Peyer's patch (tissue), 4 donors: Measurements from ENCODE around the gene MBD4. TPM values are rescaled to one million over a fixed set of nuclear protein-coding genes. Genes with fewer than 3 reads are reported as not detected.
"Not testable (repeated sequence)": the region's sequence is repeated elsewhere in the genome, so short reads cannot be mapped to it uniquely, and the experiment has no call there.

Experiments used
- DNase-seq, 3 donors: peaks; one replicate each; pipeline ENCODE4 v3.0.0-alpha.2; 2017 to 2019
- H3K27ac ChIP-seq, 4 donors: fragments of 200-600 bp; sonication (generic); one replicate each; pipeline ENCODE4 v1.5.1; 2016 to 2019
- H3K27me3 ChIP-seq, 2 donors: fragments of 200-600 bp; sonication (generic); one replicate each; pipeline ENCODE4 v1.5.1; 2019
- H3K36me3 ChIP-seq, 3 donors: fragments of 200-600 bp; sonication (generic); one replicate each; pipeline ENCODE4 v1.5.1; 2016 to 2019
- H3K4me1 ChIP-seq, 4 donors: fragments of 200-600 bp; sonication (generic); one replicate each; pipeline ENCODE4 v1.5.1; 2016 to 2019
- H3K4me3 ChIP-seq, 4 donors: fragments of 200-600 bp; sonication (generic); 1 replicate in 3 of 4; 2 replicates in 1 of 4; pipeline ENCODE4 v1.5.1; 2016 to 2019; ENCODE audit warnings: mild to moderate bottlenecking in 1 of 4
- H3K9me3 ChIP-seq, 4 donors: fragments of 200-600 bp; sonication (generic); one replicate each; pipeline ENCODE4 v1.5.1; 2016 to 2019; ENCODE audit warnings: mild to moderate bottlenecking in 1 of 4
- CTCF ChIP-seq, 6 experiments: fragments of 450-650 bp in 4 of 6; fragments of 200-600 bp in 2 of 6; sonication (generic) in 1 of 6; IDR thresholded peaks; one replicate each; pipeline ENCODE4 v1.5.1; 2017 to 2019; ENCODE audit warnings: antibody characterized with exemption in 6 of 6, mild to moderate bottlenecking in 3 of 6, moderate library complexity in 1 of 6
- POLR2A ChIP-seq, 2 donors: fragments of 450-650 bp; IDR thresholded peaks; one replicate each; pipeline ENCODE4 v1.5.1; 2017; ENCODE audit warnings: antibody characterized with exemption in 2 of 2, mild to moderate bottlenecking in 2 of 2, moderate library complexity in 2 of 2
- total RNA-seq, 4 donors: library from RNA; depleted of rRNA; stranded (reverse); fragments of >200 nt; gene quantifications; one replicate each; pipeline ENCODE4 v1.1.0, GENCODE V29; 2016

Gene MBD4
- total RNA-seq, 4 donors from 2014 or later = 19.8 to 106 (median 38.3) TPM

- Histone ChIP-seq H3K27ac (peak overlapping the region in 1 of 4 donors; percentile 24), H3K36me3 (no peaks in the 10 kb centered on the region), H3K4me3 (no peak overlapping the region), H3K27me3 (no peaks in the 10 kb centered on the region), H3K4me1 (peaks cover 0 to 10% (median 0%) of the 10 kb centered on the region in 4 donors), H3K9me3 (no peaks in the 10 kb centered on the region)
- DNase-seq = peak in 1 of 3 donors; percentile 42
- TF ChIP-seq POLR2A (IDR thresholded peaks at IDR 0.05) (no peak), CTCF (IDR thresholded peaks at IDR 0.05) (no peak)
Measured at GRCh38 chr3:129417326-129417725, 22.4 kb downstream of the MBD4 start.

- Histone ChIP-seq H3K4me3 (no peak overlapping the region), H3K9me3 (no peaks in the 10 kb centered on the region), H3K4me1 (peaks cover 0 to 10% (median 0%) of the 10 kb centered on the region in 4 donors), H3K27me3 (no peaks in the 10 kb centered on the region), H3K27ac (no peak overlapping the region), H3K36me3 (no peaks in the 10 kb centered on the region)
- TF ChIP-seq CTCF (IDR thresholded peaks at IDR 0.05) = no peak
- TF ChIP-seq POLR2A (IDR thresholded peaks at IDR 0.05) = no peak
- no peak for DNase-seq
Measured at GRCh38 chr3:129416415-129416814, 23.3 kb downstream of the MBD4 start.

GRCh38 chr3:129415830-129416229, 23.9 kb downstream of the MBD4 start:
- TF ChIP-seq POLR2A (IDR thresholded peaks at IDR 0.05) = no peak
- TF ChIP-seq CTCF (IDR thresholded peaks at IDR 0.05) = no peak
- H3K9me3 ChIP-seq = no peaks in the 10 kb centered on the region
- H3K4me1 ChIP-seq = peaks cover 0 to 10% (median 0%) of the 10 kb centered on the region in 4 donors
- no peak overlapping the region for H3K4me3 ChIP-seq
- H3K27me3 ChIP-seq = no peaks in the 10 kb centered on the region
- DNase-seq = peak in 1 of 3 donors; percentile 21
- H3K27ac ChIP-seq = no peak overlapping the region
- H3K36me3 ChIP-seq = no peaks in the 10 kb centered on the region

- H3K4me3 ChIP-seq = no peak overlapping the region
- H3K27me3 ChIP-seq = no peaks in the 10 kb centered on the region
- TF ChIP-seq CTCF (IDR thresholded peaks at IDR 0.05) = no peak
- no peak for TF ChIP-seq POLR2A (IDR thresholded peaks at IDR 0.05)
- DNase-seq = peak in 1 of 3 donors; percentile 13
- H3K9me3 ChIP-seq = no peaks in the 10 kb centered on the region
- H3K27ac ChIP-seq = no peak overlapping the region
- H3K36me3 ChIP-seq = no peaks in the 10 kb centered on the region
- peaks cover 0 to 10% (median 0%) of the 10 kb centered on the region in 4 donors for H3K4me1 ChIP-seq
Measured at GRCh38 chr3:129415378-129415777, 24.4 kb downstream of the MBD4 start.

- Histone ChIP-seq H3K4me1 (peaks cover 0 to 10% (median 0%) of the 10 kb centered on the region in 4 donors), H3K27me3 (no peaks in the 10 kb centered on the region), H3K9me3 (no peaks in the 10 kb centered on the region), H3K27ac (peak overlapping the region in 2 of 4 donors; percentile 42 to 51), H3K4me3 (no peak overlapping the region), H3K36me3 (no peaks in the 10 kb centered on the region)
- DNase-seq = peak in 1 of 3 donors; percentile 65
- TF ChIP-seq POLR2A (IDR thresholded peaks at IDR 0.05) (no peak), CTCF (IDR thresholded peaks at IDR 0.05) (no peak)
Measured at GRCh38 chr3:129413687-129414506, 25.9 kb downstream of the MBD4 start.

GRCh38 chr3:129413238-129413637, 26.5 kb downstream of the MBD4 start:
- DNase-seq, H3K36me3 ChIP-seq, H3K27me3 ChIP-seq, H3K4me3 ChIP-seq, H3K9me3 ChIP-seq, H3K4me1 ChIP-seq: not testable (repeated sequence)
- peak overlapping the region in 2 of 4 donors; percentile 36 to 51 for H3K27ac ChIP-seq
